NCI-H460 (cell line): ENCODE data around the gene BAG1. TPM values are rescaled to one million over a fixed set of nuclear protein-coding genes. Genes with fewer than 3 reads are reported as not detected.

Source experiments
- DNase-seq: peaks from one replicate; pipeline ENCODE4 v3.0.0-alpha.2; 2016; ENCODE audit warnings: low read depth; ENCODE audit errors: extremely low read depth
- total RNA-seq: library from RNA; depleted of rRNA; stranded (reverse); fragments of >200 nt; shearing (Covaris generic); gene quantifications from 2 replicates; pipeline ENCODE4 v1.2.3, GENCODE V29; 2014; rRNA removed

BAG1 gene
- total RNA-seq, 1 experiment from 2014 or later = 33.3 TPM

DNA sequence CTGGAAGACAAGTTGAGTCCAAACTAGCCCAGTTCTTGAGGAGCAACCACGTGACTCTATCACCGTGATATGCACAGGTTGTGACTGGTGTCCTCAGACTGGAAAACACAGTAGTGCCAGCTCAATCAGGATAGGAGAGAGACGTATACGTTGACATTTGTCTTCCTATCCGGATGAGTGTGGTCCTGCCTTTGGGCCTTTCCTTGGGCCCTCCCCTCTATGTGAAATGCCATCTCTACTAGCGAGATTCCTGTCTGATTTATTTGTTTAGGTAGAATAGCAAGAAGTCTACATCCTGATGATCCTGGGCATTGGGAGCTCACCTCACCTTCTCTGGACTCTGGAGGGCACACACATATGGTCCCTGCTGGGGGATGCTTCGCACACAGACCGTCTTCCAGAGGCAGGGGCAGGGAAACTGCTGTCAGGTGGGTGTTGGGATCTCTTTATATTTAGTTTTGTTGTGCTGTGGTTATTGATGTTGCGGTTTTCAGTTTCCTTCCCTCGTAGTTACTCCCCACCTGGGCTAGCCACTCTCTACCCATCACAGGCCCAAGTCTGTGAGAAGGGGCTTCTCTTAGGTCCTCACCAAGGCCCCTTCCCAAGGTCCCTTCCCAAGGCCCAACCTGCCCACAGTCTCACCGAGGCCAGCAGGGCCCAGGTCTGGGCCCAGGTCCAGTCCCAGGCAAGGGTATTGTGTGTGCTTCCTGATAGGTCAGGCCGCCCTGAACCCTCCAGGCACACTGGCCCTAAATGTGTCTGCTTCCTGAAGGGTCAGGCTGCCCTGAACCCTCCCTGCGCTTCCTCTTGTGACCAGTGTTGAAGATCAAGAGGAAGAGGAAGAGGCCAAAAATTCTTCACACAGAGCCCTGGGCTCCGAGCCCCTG, 43.6 kb downstream of the BAG1 start:
- DNase-seq = no peak

DNA sequence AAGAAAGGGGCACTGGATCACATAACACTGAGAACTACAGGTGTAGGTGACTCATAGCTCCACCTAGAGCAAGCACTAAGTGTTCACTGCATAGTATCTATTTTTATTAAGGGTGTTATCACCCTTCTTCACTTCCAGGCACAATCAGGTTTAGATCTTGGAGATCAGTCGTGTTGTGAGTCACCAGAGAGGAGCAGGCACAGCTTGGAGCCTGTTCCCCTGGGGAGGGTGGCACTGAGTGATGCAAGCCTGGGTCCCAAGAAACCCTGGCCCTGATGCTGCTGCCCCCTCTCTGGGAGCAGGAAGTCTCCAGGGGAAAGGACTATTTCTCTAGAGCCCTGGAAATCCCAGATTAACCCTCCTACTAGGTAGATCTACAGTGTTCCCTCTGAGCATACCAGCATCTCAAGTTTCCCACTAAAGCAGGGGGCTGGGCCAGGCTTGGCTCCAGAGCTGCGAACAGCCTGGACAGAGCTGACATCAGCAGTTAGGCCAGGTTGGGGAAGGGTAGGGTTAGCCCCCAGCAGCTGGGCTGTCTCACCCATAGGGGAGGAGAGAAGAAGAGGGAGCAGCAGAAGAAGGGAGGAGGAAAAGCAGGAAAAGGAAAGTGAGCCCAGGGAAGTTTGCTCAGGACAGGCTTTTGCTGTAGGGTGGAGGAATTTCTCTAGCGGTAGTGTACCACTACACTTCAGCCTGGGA, 52.7 kb downstream of the BAG1 start:
- no peak for DNase-seq

DNA sequence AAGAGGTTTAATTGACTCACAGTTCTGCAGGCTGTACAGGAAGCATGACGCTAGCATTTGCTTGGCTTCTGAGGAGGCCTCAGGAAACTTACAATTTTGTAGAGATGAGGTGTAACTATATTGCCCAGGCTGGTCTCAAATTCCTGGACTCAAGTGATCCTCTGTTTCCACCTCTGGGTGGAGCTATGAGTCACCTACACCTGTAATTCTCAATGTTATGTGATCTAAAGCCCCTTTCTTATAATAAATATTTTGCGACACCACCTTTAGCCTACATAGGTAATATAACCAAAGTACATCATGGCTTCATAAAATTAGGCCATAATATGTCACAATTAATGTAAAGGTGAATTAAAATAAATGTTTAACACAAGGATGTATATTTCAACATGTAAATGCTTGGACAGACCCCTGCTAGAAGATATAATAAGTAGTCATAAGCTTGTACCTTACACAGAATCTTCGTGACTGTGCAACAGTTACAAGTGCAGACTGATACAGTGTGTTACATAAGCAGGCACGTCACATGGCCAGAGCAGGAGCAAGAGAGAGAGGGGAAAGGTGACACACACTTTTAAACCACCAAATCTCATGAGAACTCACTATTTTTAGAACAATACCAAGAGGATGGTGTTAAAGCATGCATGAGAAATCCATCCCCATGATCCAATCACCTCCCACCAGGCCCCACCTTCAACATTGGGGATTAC, 54.3 kb downstream of the BAG1 start:
- DNase-seq = no peak

DNA sequence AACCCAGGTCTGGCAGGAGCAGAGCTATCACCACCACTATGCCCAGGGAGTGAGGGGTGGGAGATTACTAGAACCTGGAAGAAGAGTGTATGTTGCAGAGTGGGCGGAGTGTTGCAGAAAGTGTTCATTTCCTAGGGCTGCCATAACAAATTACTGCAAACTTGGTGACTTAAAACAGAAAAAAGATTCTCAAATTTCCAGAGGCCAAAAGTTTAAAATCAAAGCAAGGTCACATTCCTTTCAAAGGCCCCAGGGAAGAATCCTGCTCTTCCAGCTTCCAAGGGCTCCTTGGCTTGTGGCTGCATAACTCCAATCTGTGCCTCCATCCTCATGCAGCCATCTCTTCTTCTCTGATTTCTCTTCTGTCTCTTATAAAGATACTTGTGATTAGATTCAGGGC, 55.1 kb downstream of the BAG1 start:
- DNase-seq = no peak

DNA sequence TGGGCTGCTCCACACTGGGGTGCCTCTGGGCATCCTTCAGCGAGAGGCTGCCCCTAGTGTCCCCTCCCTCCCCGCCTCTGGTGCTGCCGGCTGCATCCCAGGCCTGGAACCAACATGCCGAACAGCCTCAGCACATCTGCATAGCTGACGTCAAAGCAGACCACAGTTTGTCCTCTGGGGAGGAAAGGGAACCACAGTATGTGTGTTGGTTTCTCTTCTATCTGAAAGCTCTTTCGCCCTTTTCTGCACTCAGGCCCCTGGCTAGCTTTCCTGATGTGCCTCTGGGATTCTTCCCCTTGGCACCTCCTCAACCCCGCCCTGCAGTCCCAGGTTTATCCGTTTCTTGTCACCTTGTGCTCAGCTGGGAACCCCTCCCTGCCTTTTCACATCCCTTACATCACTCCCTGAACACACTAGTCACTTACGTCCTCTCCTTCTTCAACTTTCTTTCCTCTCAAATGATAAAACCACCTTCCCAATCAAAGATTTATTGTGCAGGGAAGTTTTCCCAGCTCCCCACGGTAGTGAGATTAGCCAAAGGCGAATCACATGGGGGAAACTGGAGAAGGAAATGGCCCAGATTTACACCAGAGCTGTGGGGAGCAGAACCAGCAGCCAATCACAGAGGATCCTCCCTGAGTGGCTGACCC, 61.8 kb downstream of the BAG1 start:
- DNase-seq = no peak

Other genes starting within 250 kb of the BAG1 start
- 51.1 and 63.2 TPM in 2 replicates for gene DNAJA1, start 239.4 kb downstream of the BAG1 start, total RNA-seq
- gene SMU1, start 188.0 kb downstream of the BAG1 start, total RNA-seq = 18.2 and 20.2 TPM in 2 replicates
- 52.5 and 60.0 TPM in 2 replicates for gene B4GALT1, start 97.4 kb downstream of the BAG1 start, total RNA-seq
- not detected in 2 replicates for gene SPINK4, start 24.5 kb downstream of the BAG1 start, total RNA-seq
- 93.7 and 94.5 TPM in 2 replicates for gene CHMP5, start 341 bp upstream of the BAG1 start, total RNA-seq
- 17.8 and 21.0 TPM in 2 replicates for gene NFX1, start 25.8 kb upstream of the BAG1 start, total RNA-seq
- gene AQP7, start 137.9 kb upstream of the BAG1 start, total RNA-seq = not detected in 2 replicates
- 2.6 and 4.6 TPM in 2 replicates for gene AQP3, start 182.9 kb upstream of the BAG1 start, total RNA-seq
- gene NOL6, start 209.2 kb upstream of the BAG1 start, total RNA-seq = 21.1 and 23.7 TPM in 2 replicates